A549 treated with CORT108297 at 1 μM for 4 hours (cell line): ENCODE data around the gene HYKK. TPM values are rescaled to one million over a fixed set of nuclear protein-coding genes. Genes with fewer than 3 reads are reported as not detected.

Source experiments
- total RNA-seq: library from RNA; stranded (reverse); fragments of 200-300 nt; extraction: Qiagen RNA extraction; gene quantifications from 5 replicates; pipeline ENCODE4 v1.2.3, GENCODE V29; 2022

Gene HYKK
- 5.8 to 6.7 TPM (median 6.1 TPM) in 5 replicates for total RNA-seq

GRCh38 chr15:78506971-78507830 is at the start of gene HYKK:
Gene HYKK (plus strand): TSS chr15:78507577. CDS start chr15:78513089, 5,512 bp downstream.

GRCh38 chr15:78540141-78540870 is 32.9 kb downstream of the HYKK start, which contains the start of gene PSMA4:
Gene PSMA4 (plus strand): TSS chr15:78540444. CDS start chr15:78541928, 1,484 bp downstream.

GRCh38 chr15:78565097-78565950 is 57.9 kb downstream of the HYKK start, which contains the start of gene CHRNA5:
Gene CHRNA5 (plus strand): TSS chr15:78565520. CDS start chr15:78565720, 200 bp downstream.

Other genes with a start within 250 kb of the HYKK start
- 0.06 TPM in 1 of 5 replicates, not detected in the others for gene DNAJA4, start 243.0 kb upstream of the HYKK start, total RNA-seq
- 83.4 to 120 TPM (median 84.9 TPM) in 5 replicates for gene SKIC8, start 208.0 kb upstream of the HYKK start, total RNA-seq
- gene CRABP1, start 167.2 kb upstream of the HYKK start, total RNA-seq = 1.6 to 2.3 TPM (median 1.8 TPM) in 5 replicates
- 32.8 to 49.2 TPM (median 43.7 TPM) in 5 replicates for gene IREB2, start 69.4 kb upstream of the HYKK start, total RNA-seq
- gene PSMA4, start 32.9 kb downstream of the HYKK start, total RNA-seq = 378 to 535 TPM (median 393 TPM) in 5 replicates
- gene CHRNA5, start 57.9 kb downstream of the HYKK start, total RNA-seq = 32.6 to 37.8 TPM (median 34.6 TPM) in 5 replicates
- 0.32 to 0.68 TPM (median 0.43 TPM) in 5 replicates for gene CHRNA3, start 113.4 kb downstream of the HYKK start, total RNA-seq
- 0.76 to 1.3 TPM (median 1.0 TPM) in 5 replicates for gene CHRNB4, start 133.6 kb downstream of the HYKK start, total RNA-seq